Testis (tissue), 3 donors: ENCODE measurements around the gene PSMB7. TPM values are rescaled to one million over a fixed set of nuclear protein-coding genes. Genes with fewer than 3 reads are reported as not detected.

ENCODE experiments used
- DNase-seq: peaks from one replicate; pipeline ENCODE4 v3.0.0-alpha.2; 2019
- H3K27ac ChIP-seq, 2 donors: fragments of 200-600 bp; sonication (generic); one replicate each; pipeline ENCODE4 v1.5.1; 2019
- H3K27me3 ChIP-seq: fragments of 200-600 bp; sonication (generic); one replicate; pipeline ENCODE4 v1.5.1; 2019
- H3K36me3 ChIP-seq: fragments of 200-600 bp; sonication (generic); one replicate; pipeline ENCODE4 v1.5.1; 2017; ENCODE audit warnings: low read depth; ENCODE audit errors: missing control alignments
- H3K4me1 ChIP-seq: fragments of 200-600 bp; sonication (generic); one replicate; pipeline ENCODE4 v1.5.1; 2019
- H3K4me3 ChIP-seq, 2 donors: fragments of 200-600 bp; sonication (generic); one replicate each; pipeline ENCODE4 v1.5.1; 2017 to 2019
- H3K9me3 ChIP-seq: fragments of 200-600 bp; sonication (generic); one replicate; pipeline ENCODE4 v1.5.1; 2017
- POLR2A ChIP-seq: fragments of 450-650 bp; IDR thresholded peaks from one replicate; pipeline ENCODE4 v1.6.1; 2017; ENCODE audit warnings: antibody characterized with exemption, mild to moderate bottlenecking, moderate library complexity
- WGBS, 2 donors: methylation state at CpG; one replicate each; pipeline ENCODE4 v1.1.5; 2018; 5-methylcytosine and 5-hydroxymethylcytosine counted together
- intact Hi-C: fragments of 100-400 bp; cut with DNase I; formaldehyde crosslinking; loops from one replicate; pipeline ENCODE4 v1.15.1; 2023; ENCODE audit warnings: low total_unique reads
- polyA plus RNA-seq: library from polyadenylated mRNA; stranded (reverse); fragments of 350-450 nt; fragmentation: Illumina TruSeq; extraction: RNeasy Lipid Tissue Mini Kit (QIAGEN cat#74804); gene quantifications from one replicate; pipeline ENCODE4 v1.2.3, GENCODE V29; 2014; ENCODE audit warnings: low read depth, low replicate concordance; ENCODE audit not compliant: insufficient read depth
- total RNA-seq, 2 donors: library from RNA; depleted of rRNA; stranded (reverse); fragments of >200 nt; gene quantifications; one replicate each; pipeline ENCODE4 v1.2.3, GENCODE V29; 2016
- TF ChIP-seq, protein P1 (sequence below), 3 experiments: fragments of 450-650 bp in 2 of 3; fragments of 200-600 bp in 1 of 3; sonication (generic) in 1 of 3; IDR thresholded peaks; one replicate each; pipeline ENCODE4 v1.5.1; 2016 to 2019; ENCODE audit warnings: antibody characterized with exemption in 3 of 3, mild to moderate bottlenecking in 2 of 3, moderate library complexity in 1 of 3

PSMB7 gene
- total and polyA plus RNA-seq, 3 donors from 2014 or later: 156 to 310 (median 188) TPM

GRCh38 chr9:124357721-124358361, 57.4 kb downstream of the PSMB7 start:
- no peak for TF ChIP-seq POLR2A
- TF ChIP-seq, protein P1, sequence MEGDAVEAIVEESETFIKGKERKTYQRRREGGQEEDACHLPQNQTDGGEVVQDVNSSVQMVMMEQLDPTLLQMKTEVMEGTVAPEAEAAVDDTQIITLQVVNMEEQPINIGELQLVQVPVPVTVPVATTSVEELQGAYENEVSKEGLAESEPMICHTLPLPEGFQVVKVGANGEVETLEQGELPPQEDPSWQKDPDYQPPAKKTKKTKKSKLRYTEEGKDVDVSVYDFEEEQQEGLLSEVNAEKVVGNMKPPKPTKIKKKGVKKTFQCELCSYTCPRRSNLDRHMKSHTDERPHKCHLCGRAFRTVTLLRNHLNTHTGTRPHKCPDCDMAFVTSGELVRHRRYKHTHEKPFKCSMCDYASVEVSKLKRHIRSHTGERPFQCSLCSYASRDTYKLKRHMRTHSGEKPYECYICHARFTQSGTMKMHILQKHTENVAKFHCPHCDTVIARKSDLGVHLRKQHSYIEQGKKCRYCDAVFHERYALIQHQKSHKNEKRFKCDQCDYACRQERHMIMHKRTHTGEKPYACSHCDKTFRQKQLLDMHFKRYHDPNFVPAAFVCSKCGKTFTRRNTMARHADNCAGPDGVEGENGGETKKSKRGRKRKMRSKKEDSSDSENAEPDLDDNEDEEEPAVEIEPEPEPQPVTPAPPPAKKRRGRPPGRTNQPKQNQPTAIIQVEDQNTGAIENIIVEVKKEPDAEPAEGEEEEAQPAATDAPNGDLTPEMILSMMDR (IDR thresholded peaks at IDR 0.05): no peak
- no peaks in the 10 kb centered on the region for H3K36me3 ChIP-seq
- no peaks in the 10 kb centered on the region for H3K27me3 ChIP-seq
- no peak for DNase-seq
- no peaks in the 10 kb centered on the region for H3K4me1 ChIP-seq
- intact Hi-C loops: no loop called here
- no peaks in the 10 kb centered on the region for H3K9me3 ChIP-seq
- 81 to 83% methylated on average over 13 of the region's 13 CpGs for WGBS, 2 donors
- H3K4me3 ChIP-seq: no peak overlapping the region
- H3K27ac ChIP-seq: no peak overlapping the region

DNA sequence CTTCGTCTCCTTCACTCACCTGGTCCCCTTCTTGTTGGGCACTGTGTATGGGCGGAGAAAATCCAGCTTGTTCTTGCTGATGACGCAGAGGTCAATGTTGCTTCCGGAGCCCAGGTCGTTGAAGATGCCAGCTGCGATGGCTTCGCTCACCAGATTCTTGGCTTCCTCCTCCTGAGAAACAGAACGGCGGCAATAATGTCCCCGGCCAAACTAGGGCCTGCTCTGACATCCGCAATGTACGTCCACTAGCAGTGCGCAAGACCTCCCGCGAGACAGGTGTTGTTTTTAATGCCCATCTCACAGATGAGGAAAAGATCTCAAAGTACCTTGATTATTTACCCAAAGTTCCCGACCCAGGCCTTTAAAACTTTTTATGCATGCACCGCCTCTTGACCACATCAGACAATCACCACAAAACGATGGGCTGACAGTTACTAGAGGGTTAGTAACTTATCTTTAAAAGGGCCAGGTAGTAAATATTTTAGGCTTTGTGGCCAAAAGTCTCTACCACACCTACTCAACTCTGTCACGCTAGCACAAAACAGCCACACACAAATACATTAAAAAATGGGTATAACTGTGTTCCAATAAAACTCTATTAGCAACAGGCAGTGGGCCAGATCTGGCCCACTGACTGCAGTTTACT, 58.4 kb downstream of the PSMB7 start:
- Histone ChIP-seq H3K27ac (no peak overlapping the region), H3K4me1 (no peaks in the 10 kb centered on the region), H3K4me3 (no peak overlapping the region), H3K36me3 (no peaks in the 10 kb centered on the region), H3K9me3 (no peaks in the 10 kb centered on the region), H3K27me3 (no peaks in the 10 kb centered on the region)
- 93 to 94% methylated on average over 18 to 19 of the region's 19 CpGs for WGBS, 2 donors
- TF ChIP-seq POLR2A: no peak
- TF ChIP-seq, protein P1 (IDR thresholded peaks at IDR 0.05): no peak
- peak; percentile 11 for DNase-seq
- intact Hi-C loops: no loop called here

DNA sequence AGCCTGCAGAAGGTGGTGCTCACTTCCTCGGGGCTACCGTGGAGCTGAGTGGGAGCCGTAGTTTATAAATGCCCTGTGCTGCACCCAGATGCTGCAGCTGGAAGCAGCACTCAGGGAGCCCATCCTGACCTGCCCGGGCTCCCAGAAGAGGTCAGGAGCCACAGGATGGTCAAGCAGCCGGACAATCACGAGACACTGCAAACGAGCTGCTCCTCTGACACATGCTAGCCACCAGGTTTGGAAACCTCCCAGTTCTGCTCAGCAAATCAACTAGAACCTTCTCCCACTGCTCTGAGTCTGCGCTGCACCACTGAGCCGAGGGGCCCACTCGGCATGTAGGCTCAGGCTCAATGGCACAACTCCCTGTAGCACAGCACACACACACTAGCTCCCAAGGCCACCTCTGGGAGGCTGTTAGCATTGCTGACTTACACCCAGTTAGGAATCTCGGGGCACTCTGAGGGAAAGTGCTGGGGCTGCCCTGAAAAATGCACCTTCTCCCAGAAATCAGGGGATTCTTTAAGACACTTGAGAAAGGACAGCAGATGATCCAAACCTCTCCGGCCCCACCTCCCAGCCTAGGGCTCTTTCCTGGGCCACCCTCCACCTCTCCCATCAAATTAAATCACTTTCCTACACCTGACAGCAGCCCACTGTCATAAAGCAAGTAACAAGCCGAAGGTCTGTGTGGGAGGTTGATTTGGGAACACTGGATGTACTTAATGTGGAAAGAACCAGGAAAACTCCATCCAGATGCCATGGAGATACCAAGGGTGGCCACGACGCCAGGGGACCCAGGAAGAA, 59.1 kb downstream of the PSMB7 start:
- H3K27me3 ChIP-seq: no peaks in the 10 kb centered on the region
- 55 to 74% methylated on average over 10 to 15 of the region's 15 CpGs for WGBS, 2 donors
- no peaks in the 10 kb centered on the region for H3K4me1 ChIP-seq
- no peaks in the 10 kb centered on the region for H3K36me3 ChIP-seq
- no peak overlapping the region for H3K4me3 ChIP-seq
- peak; percentile 23 for DNase-seq
- H3K9me3 ChIP-seq: no peaks in the 10 kb centered on the region
- intact Hi-C loops: no loop called here
- TF ChIP-seq, protein P1 (IDR thresholded peaks at IDR 0.05): no peak
- no peak for TF ChIP-seq POLR2A
- H3K27ac ChIP-seq: no peak overlapping the region

- no peak for TF ChIP-seq POLR2A
- TF ChIP-seq, protein P1 (IDR thresholded peaks at IDR 0.05): no peak
- H3K27ac ChIP-seq: no peak overlapping the region
- peak; percentile 11 for DNase-seq
- no peaks in the 10 kb centered on the region for H3K4me1 ChIP-seq
- H3K36me3 ChIP-seq: no peaks in the 10 kb centered on the region
- H3K27me3 ChIP-seq: no peaks in the 10 kb centered on the region
- intact Hi-C loops: no loop called here
- WGBS, 2 donors: 88 to 93% methylated on average over 7 to 21 of the region's 21 CpGs
- no peaks in the 10 kb centered on the region for H3K9me3 ChIP-seq
- H3K4me3 ChIP-seq: no peak overlapping the region
Measured at GRCh38 chr9:124355039-124355940, 60.0 kb downstream of the PSMB7 start.
